IMR-90 (cell line): Measurements from ENCODE around the gene FCRL1. TPM values are rescaled to one million over a fixed set of nuclear protein-coding genes. Genes with fewer than 3 reads are reported as not detected.

Experiments used
- microRNA-seq, 2 experiments: library from miRNA; stranded (forward) in 1 of 2; unstranded in 1 of 2; fragments of 10-50 nt in 1 of 2; fragments of <30 nt in 1 of 2; gene quantifications in 1 of 2; microRNA quantifications in 1 of 2; one replicate each; pipeline versions ENCODE3 to v1.1.0; 2013 to 2020; ENCODE audit not compliant: insufficient read depth in 1 of 2, insufficient read length in 1 of 2, unreplicated experiment in 1 of 2
- polyA plus RNA-seq, 3 experiments: library from polyadenylated mRNA; depleted of rRNA; stranded (reverse); fragments of >200 nt; gene quantifications; 2 replicates each; pipeline ENCODE4 v1.2.3, GENCODE V29; 2012; ENCODE audit warnings: low replicate concordance in 1 of 3
- small RNA-seq, 5 experiments: library from RNA; depleted of rRNA; stranded (forward); fragments of <200 nt; gene quantifications; one replicate each; pipeline ENCODE3, GENCODE V24; 2012
- total RNA-seq: library from RNA; depleted of rRNA; stranded (reverse); fragments of >200 nt; gene quantifications from 2 replicates; pipeline ENCODE4 v1.2.3, GENCODE V29; 2012; rRNA removed

Gene FCRL1
- total and polyA plus RNA-seq, 2 of the 4 experiments (the other 2 are of a cell fraction): not detected

Small RNA genes lying within 50 kb of the gene (microRNA-seq; reads per million reads assigned to microRNA genes)
- gene MRPS21P2 (ENCODE audit: insufficient read depth, insufficient read length): not detected

Small RNA genes lying within 50 kb of the gene (small RNA-seq; reads per million reads assigned to genes)
- gene MRPS21P2: 0 reads per million in 5 experiments

Other genes starting within 250 kb of the FCRL1 start
- gene FCRL4, start 222.0 kb downstream of the FCRL1 start, total RNA-seq: not detected in 2 replicates
- not detected in 2 replicates for gene FCRL4, start 222.0 kb downstream of the FCRL1 start, polyA plus RNA-seq (2012; rRNA removed)
- not detected in 2 replicates for gene FCRL3, start 119.4 kb downstream of the FCRL1 start, total RNA-seq
- gene FCRL3, start 119.4 kb downstream of the FCRL1 start, polyA plus RNA-seq (2012; rRNA removed): not detected in 2 replicates
- gene FCRL2, start 43.0 kb downstream of the FCRL1 start, total RNA-seq: not detected in 2 replicates
- not detected in 2 replicates for gene FCRL2, start 43.0 kb downstream of the FCRL1 start, polyA plus RNA-seq (2012; rRNA removed)
- not detected in 2 replicates for gene CD5L, start 21.7 kb upstream of the FCRL1 start, total RNA-seq
- gene CD5L, start 21.7 kb upstream of the FCRL1 start, polyA plus RNA-seq (2012; rRNA removed): not detected in 2 replicates
- 61.9 and 64.7 TPM in 2 replicates for gene KIRREL1, start 173.5 kb upstream of the FCRL1 start, total RNA-seq
- gene KIRREL1, start 173.5 kb upstream of the FCRL1 start, polyA plus RNA-seq (2012; rRNA removed): 58.1 and 64.6 TPM in 2 replicates